ENCODE measurements around the gene ASCC1.
"Not testable (repeated sequence)": the region's sequence is repeated elsewhere in the genome, so short reads cannot be mapped to it uniquely, and the experiment has no call there.

Gene ASCC1

DNA sequence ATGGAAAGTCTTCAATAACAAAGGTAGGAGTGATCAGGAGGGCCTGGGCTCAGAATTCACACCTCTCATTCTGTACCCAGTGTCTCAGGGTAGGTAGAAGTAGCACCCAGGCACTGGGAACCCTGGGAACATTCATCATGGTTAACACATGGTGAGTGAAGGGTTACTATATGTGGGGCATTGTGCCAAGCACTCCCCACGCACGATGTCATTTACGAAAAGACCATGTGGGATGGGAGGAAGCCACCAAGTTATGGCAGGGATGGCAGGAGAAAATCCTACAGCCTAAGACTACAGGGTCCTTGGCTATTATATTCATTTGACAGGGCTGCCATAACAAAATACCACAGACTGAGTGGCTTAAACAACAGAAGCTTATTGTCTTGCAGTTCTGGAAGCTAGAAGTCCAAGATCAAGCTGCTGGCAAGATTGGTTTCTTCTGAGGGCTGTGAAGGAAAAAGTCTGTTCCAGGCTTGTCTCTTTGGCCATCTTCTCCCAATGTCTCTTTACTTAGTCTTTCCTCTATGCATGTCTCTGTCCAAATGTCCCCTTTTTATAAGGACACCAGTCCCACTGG is 30.0 kb upstream of the ASCC1 start:
- no peak for DNase-seq

DNA sequence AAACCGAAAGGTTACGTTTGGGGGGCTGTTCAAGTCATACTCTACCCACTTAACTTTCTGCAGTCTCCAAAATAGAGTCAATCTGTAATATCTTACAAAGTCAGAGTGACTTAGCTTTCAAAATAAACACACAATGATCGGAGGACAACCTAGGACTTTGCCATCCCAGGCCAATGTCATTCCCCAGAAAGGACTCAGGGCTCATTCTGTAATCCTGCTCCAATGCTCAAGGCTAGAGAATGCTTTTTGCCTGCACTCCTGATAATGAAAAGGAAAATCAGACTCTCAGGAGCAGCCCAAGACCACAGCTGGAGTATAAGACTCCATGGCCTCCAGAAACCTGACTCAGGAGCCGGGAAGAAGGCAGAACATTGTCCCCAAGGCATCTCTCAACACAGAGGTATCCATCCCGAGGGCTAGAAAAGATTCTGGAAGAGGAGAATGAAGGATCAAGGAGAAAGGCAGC is 28.5 kb upstream of the ASCC1 start:
- DNase-seq = no peak

DNA sequence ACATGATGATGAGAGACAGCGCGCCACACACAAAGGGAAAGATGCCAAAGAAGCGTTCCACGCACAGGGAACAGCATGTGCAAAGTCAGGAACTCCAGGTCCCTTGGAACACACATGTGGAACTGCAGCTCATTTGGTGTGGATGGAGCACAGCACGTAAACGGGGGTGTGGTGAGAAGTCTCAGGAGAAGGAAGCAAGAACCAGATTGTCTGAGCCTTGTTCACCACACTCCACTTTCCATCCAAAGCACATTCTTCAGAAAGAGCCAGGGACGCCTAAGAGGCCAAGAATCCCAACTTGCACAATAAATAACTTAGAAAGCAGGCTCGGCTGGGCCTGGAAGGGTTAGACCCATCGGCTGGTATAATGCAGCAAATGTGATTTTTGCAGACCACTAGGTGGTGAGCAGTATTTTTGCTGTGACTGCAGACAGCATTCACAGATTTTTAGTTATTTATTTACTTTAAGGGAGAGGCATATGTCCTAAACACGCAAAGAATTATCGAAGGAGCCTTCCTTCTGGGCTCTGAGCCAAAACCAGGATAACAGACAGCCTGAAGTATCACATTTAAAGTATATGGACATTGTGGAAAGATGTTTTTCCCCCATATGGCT is 27.9 kb upstream of the ASCC1 start:
- no peak for DNase-seq

DNA sequence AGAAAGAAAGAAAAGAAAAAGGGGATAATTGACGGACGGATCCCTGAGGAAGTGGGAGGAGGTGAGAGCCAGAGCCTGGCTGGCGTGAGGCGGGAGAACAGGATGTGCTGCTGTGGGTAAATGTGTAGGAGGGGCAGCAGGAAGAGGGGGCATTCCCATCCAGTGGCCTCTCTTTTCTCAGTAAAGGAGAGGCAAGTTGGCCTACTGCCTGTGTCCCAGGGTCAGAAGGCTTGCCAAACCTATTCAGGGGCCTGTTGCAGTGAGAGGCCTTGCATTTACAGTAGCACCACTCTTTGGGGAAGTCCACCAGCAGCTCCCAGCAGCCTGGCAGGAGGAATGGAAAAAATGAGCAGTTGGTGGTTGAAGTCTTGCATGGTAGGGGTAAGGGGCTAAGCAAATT is 26.6 kb upstream of the ASCC1 start:
- DNase-seq = no peak

DNA sequence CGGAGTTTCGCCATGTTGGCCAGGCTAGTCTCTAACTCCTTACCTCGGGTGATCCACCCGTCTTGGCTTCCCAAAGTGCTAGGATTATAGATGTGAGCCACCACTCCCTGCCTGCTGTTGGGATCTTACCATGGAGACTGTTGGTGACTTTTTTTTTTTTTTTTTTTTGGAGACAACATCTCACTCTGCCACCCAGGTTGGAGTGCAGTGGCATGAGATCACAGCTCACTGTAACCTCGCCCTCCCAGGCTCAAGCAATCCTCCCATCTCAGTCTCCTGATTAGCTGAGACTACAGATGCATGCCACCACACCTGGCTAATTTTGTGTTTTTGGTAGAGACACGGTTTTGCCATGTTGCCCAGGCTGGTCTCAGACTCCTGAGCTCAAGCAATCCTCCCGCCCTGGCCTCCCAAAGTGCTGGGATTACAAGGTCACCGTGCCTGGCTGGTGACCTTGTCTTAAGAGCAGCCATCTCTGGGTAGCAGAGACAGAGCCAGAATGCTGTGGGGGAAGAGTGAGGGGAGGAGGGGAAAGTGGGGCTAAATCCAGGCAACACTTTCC is 25.7 kb upstream of the ASCC1 start:
- no peak for DNase-seq

DNA sequence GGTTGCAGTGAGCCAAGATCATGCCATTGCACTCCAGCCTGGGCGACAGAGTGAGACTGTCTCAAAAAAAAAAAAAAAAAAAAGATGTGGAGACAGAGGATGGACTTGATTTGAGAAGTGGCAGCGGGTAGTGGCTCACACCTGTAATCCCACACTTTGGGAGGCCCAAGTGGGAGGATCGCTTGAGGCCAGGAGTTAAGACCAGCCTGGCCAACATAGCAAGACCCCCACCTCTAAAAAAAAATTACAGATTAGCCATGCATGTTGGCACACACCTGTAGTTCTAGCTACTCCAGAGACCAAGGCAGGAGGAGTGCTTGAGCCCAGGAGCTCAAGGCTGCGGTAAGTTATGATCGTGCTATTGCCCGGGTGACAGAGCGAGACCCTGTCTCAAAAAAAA is 24.3 kb upstream of the ASCC1 start:
- no peak for DNase-seq

DNA sequence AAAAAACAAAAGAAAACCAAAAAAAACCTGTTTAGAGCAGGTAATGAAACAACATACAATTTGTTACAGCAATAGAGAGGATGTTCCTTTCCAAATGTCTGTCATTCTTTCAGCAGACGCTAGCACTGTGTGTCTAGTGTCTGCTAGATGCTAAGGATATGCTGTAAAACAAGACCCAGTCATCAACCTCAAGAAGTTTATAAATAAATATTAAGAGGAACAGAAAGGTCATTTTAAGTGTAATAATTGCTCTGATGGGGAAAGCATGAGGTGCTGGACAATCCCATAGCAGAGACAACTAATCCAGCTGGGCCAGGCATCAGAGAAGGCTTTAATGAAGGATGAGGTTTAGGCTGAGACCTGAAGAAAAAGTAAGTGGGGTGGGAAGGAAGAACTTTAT is 23.3 kb upstream of the ASCC1 start:
- DNase-seq = no peak

DNA sequence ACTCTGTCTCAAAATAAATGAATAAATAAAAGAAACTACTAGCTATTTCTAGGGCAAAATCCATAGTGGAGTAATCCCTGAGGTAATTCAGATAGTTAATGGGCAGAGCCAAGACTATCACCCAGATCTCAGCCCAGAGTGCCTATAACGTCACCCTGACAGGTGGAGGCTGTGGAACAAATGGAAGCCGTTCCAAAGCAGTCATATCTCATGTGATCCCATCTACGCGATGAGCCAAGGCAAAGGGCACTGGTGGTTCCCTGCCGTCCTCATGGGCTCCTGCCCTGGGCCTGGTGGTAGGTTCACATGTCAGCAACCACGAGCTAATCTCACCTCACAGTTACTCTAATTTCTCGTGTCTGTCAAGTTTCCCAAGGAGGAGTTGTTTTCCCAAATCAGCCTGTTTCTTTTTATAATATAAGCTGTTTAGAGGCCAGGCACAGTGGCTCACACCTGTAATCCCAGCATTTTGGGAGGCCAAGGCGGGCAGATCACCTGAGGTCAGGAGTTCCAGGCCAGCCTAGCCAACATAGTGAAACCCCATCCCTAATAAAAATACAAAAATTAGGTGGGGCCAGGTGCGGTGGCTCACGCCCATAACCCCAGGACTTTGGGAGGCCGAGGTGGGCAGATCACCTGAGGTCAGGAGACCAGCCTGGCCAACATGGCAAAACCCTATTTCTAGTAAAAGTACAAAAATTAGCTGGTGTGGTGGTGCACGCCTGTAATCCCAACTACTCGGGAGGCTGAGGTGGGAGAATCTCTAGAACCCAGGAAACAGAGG is 22.5 kb upstream of the ASCC1 start:
- no peak for DNase-seq

DNA sequence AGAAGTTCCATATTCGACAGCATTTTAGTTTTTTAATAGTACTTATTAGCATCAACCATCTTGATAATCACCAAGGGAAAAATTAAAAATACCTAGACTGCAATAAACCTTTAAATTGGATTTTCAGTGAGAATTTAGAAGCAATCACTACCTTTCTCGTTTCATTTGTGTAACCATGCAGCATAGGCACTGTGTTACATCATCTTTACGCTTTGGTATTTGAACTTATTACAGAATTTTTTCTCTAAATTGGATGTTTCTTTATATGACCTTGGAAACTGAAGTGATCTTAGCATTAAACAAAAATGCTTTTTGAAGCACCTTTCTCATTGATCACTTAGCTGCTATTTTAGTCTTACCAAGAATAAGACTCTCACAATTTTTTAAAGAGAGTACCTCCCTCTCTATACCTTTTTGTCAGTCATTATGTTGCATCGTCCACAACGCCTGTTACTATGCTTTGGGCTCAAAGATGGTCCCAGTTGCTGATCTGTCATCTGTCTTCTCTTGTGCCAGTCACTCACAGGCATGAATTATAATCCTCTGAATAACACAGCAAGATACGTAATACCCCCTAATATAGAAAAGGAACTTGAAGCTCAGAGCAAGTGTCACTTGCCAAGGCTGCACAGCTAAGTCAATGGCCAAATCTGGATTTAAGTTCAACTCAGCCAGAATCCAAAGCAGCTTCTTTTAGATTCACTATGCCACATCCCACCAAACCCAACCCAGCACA is 19.6 kb upstream of the ASCC1 start:
- no peak for DNase-seq

DNA sequence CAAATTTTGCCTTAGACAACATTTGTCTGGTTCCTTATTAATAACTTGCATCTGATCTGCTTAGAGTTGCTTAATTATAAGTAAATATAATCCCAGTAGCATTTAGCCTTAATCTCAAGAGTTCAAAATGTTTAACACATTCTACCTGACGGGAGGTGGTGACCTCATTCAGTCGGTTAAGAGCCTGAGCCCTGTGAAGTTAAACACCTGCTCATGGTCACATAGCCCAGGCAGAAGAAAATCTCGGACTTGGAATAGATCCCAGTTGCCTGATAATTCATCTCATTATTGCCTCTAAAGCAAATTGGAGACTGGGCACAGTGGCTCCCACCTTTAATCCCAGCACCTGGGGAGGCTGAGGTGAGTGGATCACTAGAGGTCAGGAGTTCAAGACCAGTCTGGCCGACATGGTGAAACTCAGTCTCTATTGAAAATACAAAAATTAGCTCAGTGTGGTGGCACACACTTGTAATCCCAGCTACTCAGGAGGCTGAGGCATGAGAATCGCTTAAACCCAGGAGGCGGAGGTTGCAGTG is 18.6 kb upstream of the ASCC1 start:
- DNase-seq = no peak

DNA sequence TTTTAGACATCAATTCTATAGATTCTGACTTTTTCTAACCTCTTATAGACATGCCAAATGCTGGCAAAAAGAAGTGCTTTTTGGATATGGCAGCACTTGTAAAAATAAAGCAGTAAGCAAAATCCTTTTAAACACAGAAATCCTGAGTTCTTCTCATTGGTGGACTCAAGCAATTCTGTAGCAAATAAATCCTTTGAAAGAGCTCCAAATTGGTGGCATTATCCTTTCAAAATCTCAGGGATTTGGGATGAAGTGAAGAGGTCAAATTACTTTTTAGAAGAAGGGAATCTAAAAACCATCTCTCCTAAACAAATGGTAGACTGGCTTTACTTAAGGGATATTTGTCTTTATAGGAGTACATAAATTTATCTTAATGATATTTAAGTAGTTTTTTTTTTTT is 17.5 kb upstream of the ASCC1 start:
- no peak for DNase-seq

DNA sequence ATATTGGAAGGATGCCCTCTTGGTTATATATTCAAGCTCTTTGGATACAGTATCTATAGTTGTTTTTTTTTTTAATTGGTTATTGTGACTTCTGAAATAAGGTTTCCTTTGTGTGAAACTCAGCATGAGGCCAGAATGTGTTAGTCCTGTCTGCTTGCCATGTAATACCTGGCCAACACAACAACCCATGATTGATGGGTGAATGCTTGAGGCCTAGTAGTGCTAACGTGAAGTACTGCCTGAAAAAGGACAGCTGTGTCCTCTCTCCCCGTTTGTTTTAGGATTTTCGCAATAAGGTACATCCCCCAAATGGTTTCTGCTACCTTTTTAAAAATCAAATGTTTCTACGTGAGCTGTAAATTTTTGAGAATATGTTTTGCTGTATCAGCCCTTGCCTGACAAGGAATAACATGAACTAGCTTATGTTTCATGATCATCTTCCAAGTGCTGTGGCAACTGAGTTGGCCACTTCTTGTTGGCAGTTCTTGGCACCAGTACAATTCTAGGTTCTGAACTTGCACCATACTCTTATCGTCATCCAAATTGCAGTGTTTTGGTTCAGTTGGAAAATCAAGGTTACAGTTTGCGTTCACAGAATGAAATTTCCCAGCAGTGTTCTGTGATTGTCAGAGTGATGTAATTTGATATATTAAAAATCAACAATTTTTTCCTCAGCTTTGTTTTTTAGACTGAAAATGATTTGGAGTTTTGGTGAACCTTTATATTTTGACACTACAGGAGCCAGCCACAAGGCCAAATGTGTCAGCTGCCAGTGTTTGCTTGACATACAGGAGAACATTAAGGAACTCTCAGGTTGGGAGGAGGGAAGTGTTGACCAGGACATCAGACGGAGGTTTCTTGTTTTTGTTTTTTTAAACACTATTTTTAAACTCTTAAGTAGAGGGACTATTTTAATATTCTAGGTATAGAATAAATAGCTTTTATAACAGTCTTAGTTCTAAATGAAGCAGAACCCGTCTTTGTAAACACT is 13.5 kb upstream of the ASCC1 start:
- DNase-seq = no peak

DNA sequence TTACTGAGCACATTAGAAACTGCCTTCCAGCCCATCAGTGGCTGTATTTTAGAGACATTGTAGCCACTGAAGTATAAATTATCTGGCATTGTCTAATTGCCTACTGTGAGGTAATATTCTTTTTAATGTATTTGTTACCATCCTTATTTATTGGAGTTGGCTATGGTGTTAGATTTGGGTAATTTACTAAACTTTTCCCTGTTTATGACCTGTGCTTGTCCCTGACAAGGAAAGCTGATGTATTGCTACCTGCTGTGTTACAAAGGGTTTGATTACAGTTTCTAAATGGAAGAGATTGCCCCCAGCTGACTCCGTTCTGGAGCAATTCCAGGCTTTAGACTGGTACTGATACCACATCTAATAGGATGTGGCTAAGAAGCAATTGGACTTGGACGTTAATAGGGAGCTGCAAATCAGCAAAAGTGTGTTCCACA is 12.3 kb upstream of the ASCC1 start:
- no peak for DNase-seq

DNA sequence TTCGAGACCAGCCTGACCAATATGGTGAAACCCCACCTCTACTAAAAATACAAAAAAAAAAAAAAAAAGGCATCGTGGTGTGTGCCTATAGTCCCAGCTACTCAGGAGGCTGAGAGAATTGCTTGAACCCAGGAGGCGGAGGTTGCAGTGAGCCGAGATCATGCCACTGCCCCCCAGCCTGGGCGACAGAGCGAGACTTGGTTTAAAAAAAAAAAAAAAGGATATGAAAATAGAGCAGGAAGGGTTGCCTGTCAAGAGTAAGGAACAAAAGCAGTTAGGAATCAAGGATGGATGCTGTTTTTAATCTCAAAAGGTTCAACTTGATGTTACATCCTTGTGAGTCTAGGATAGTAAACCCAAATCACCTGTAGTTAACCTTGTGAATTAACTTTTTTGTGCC is 11.8 kb upstream of the ASCC1 start:
- no peak for DNase-seq

DNA sequence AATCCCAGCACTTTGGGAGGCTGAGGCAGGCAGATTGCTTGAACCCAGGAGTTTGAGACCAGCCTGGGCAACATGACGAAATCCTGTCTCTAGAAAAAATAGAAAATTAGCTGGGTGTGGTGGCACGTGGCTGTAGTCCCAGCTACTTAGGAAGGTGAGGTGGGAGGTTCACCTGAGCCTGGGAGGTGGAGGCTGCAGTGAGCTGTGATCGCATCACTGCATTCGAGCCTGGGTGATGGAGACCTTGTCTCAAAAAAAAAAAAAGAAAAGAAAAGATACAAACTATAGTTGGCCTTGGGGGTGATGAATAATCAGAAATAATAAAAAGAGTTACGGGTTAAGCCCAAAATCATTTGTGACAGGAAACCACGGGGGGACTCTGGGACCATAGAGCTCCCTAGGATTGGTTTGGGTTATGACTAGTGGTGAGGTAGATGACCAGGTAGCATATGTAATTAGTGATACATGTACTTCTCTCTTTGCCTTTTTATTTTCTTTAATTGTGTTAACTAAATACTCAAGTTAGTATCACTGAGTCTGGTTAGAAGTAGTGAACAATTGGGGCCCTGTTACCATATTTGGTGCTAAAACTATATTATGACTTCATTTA is 10.4 kb upstream of the ASCC1 start:
- no peak for DNase-seq

DNA sequence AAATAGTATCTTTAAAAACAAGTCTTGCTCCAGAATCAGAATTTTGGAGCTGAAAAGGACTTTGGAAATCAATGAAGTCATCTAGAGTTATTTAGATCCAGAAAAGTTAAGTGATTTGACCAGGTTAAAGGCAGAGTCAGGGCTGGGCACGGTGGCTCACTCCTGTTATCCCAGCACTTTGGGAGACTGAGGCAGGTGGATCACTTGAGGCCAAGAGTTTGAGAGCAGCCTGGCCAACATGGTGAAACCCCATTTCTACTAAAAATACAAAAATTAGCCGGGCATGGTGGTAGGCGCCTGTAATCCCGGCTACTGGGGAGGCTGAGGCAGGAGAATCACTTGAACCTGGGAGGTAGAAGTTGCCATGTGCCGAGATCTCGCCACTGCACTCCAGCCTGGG is 8.1 kb upstream of the ASCC1 start:
- DNase-seq = not testable (repeated sequence)

DNA sequence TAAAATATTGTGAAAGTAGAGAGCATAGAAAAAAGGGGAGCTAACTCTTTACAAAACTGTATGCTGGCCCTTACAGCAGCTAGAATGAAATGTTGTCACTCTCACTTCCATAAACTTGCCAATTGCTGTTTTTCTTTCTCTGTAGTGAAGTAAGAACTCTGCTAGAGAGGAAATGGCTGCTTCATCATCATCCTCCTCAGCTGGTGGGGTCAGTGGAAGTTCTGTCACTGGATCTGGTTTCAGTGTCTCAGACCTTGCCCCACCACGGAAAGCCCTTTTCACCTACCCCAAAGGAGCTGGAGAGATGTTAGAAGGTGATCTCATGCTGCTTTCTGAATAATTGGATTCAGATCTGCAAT is 7.6 kb upstream of the ASCC1 start:
- DNase-seq = no peak

DNA sequence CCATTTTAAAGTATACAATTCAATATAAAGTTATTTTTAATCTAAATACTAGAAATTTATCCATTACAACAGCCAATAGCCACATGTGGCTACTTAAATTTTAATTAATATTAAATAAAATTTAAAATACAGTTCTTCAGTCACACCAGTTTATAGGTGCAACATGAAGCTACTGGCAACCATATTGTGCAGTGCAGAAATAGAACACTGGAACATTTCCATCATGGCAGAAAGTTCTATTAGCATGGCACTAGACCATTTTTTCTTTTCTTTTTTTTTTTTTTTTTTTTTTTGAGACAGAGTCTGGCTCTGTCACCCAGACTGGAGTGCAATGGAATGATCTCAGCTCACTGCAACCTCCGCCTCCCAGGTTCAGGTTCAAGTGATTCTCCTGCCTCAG is 5.2 kb upstream of the ASCC1 start:
- no peak for DNase-seq

DNA sequence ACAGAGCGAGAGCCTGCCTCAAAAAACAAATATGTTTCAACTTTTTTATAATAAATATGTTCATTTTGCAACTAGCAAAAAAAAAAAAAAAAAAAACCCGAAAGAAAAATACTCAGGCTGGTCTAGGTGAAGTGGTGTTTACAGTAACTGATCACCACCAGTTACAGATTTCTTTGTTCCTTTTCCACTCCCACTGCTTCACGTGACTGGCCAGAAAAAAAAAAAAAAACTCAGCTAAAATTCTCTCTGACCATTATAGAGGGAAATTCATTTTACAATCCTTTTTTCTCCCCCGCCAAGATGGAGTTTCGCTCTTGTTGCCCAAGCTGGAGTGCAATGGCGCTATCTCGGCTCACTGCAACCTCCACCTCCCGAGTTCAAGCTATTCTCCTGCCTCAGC is 4.6 kb upstream of the ASCC1 start:
- DNase-seq = no peak

DNA sequence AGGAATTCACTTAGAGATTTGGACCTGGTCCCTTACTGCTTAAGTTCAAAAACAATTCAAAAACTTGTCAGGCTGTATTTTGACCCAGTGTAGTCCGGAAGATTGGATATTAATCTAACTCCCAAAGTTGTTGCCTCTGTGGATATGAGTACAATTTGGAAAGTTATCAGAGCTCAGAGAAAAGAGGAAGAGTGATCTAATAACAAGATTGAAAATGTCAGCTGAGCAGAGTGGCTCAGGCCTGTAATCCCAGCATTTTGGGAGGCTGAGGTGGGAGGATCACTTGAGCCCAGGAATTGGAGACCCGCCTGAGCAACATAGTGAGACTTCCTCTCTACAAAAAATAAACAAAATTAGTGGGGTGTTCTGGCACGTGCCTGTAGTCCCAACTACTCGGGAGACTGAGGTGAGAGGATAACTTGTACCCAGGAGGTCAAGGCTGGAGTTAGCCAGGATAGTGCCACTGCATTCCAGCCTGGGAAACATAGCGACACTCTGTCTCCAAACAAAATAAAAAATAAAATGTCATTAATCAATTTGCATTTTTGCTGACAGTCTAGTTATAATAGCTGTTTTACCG is 3.2 kb upstream of the ASCC1 start:
- no peak for DNase-seq

DNA sequence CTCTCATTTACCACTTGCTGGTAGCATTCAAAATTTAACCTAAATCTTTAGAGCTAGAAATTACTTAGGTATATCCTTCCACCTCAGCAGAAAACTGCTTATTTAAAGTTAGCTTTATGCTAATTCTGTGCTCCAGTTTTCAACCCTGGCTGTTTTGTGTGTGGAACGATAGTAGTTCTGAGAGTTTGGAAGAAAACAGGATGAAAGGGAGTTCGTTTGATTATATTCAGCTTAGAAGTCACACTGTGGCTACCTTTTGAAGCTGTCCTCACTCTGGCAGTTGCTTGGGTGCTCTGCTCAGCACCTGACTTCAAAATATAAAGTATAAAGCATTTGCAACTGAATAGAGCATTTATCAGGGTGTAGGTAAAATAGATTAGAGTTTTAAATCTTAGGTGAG is 2.6 kb upstream of the ASCC1 start:
- no peak for DNase-seq

Data from NCI-H1105 (cell line).